Body of pancreas (tissue), 4 donors: Measurements from ENCODE around the gene ANKIB1. TPM values are rescaled to one million over a fixed set of nuclear protein-coding genes. Genes with fewer than 3 reads are reported as not detected.

Source experiments
- ATAC-seq: fragments of 150-250 bp; one replicate; pipeline ENCODE4 v1.9.1; 2016
- DNase-seq, 4 donors: peaks; one replicate each; pipeline ENCODE4 v3.0.0-alpha.2; 2019
- H3K27ac ChIP-seq, 4 donors: fragments of 200-600 bp; sonication (generic); 1 replicate in 3 of 4; 2 replicates in 1 of 4; pipeline versions ENCODE4 v1.5.1 to v1.6.1; 2016 to 2019; ENCODE audit warnings: mild to moderate bottlenecking in 1 of 4, mixed read lengths in 1 of 4, moderate library complexity in 1 of 4
- H3K27me3 ChIP-seq, 2 donors: fragments of 200-600 bp; sonication (generic); one replicate each; pipeline ENCODE4 v1.6.0; 2016; ENCODE audit warnings: mild to moderate bottlenecking in 1 of 2
- H3K36me3 ChIP-seq, 2 donors: fragments of 200-600 bp; sonication (generic); replicated peaks in 1 of 2; 2 replicates each; pipeline ENCODE4 v1.5.1; 2016; ENCODE audit warnings: low read depth in 2 of 2; ENCODE audit not compliant: insufficient read depth in 1 of 2
- H3K4me1 ChIP-seq: fragments of 200-600 bp; sonication (generic); one replicate; pipeline ENCODE4 v1.6.0; 2016
- H3K4me3 ChIP-seq, 2 donors: fragments of 200-600 bp; sonication (generic); 1 replicate in 1 of 2; 2 replicates in 1 of 2; pipeline ENCODE4 v1.5.1; 2016 to 2019
- H3K9me3 ChIP-seq, 3 donors: fragments of 200-600 bp; sonication (generic); 1 replicate in 2 of 3; 2 replicates in 1 of 3; pipeline ENCODE4 v1.5.1; 2016
- CTCF ChIP-seq, 7 experiments: fragments of 450-650 bp in 4 of 7; fragments of 200-600 bp in 3 of 7; sonication (generic) in 3 of 7; IDR thresholded peaks; one replicate each; pipeline ENCODE4 v1.5.1; 2016 to 2019; ENCODE audit warnings: antibody characterized with exemption in 7 of 7
- POLR2A ChIP-seq, 3 donors: fragments of 450-650 bp; IDR thresholded peaks; one replicate each; pipeline ENCODE4 v1.6.1; 2016; ENCODE audit warnings: antibody characterized with exemption in 3 of 3, mild to moderate bottlenecking in 2 of 3
- WGBS, 2 donors: methylation state at CpG; one replicate each; pipeline ENCODE4 v1.1.5; 2017; 5-methylcytosine and 5-hydroxymethylcytosine counted together
- intact Hi-C: fragments of 100-400 bp; cut with DNase I; formaldehyde crosslinking; loops from one replicate; pipeline ENCODE4 v1.15.1; 2023
- total RNA-seq, 2 donors: library from RNA; depleted of rRNA; stranded (reverse); fragments of >200 nt; gene quantifications; one replicate each; pipeline ENCODE4 v1.1.0, GENCODE V29; 2016

Gene ANKIB1
- total RNA-seq, 2 donors from 2014 or later = 20.1 to 33.2 TPM

- DNase-seq = no peak
- H3K27me3 ChIP-seq = no peaks in the 10 kb centered on the region
- intact Hi-C loops = no loop called here
- H3K4me1 ChIP-seq = no peaks in the 10 kb centered on the region
- TF ChIP-seq CTCF (IDR thresholded peaks at IDR 0.05) (no peak), POLR2A (IDR thresholded peaks at IDR 0.05) (no peak)
- H3K27ac ChIP-seq = no peak overlapping the region
- WGBS, 2 donors = 93 to 99% methylated on average over 2 of the region's 2 CpGs
- no peak overlapping the region for H3K4me3 ChIP-seq
- H3K9me3 ChIP-seq = no peaks in the 10 kb centered on the region
- H3K36me3 ChIP-seq = no peaks in the 10 kb centered on the region
- ATAC-seq = no peak
Measured at GRCh38 chr7:92259610-92260247, 14.0 kb downstream of the ANKIB1 start.

GRCh38 chr7:92260248-92260781, 14.5 kb downstream of the ANKIB1 start:
- Histone ChIP-seq H3K9me3 (no peaks in the 10 kb centered on the region), H3K27ac (no peak overlapping the region), H3K4me3 (no peak overlapping the region), H3K27me3 (no peaks in the 10 kb centered on the region), H3K36me3 (no peaks in the 10 kb centered on the region), H3K4me1 (no peaks in the 10 kb centered on the region)
- WGBS, 2 donors = 84 to 88% methylated on average over 7 of the region's 7 CpGs
- DNase-seq = no peak
- intact Hi-C loops = no loop called here
- no peak for ATAC-seq
- TF ChIP-seq CTCF (IDR thresholded peaks at IDR 0.05) (no peak), POLR2A (IDR thresholded peaks at IDR 0.05) (no peak)

- DNase-seq (no peak), ATAC-seq (no peak)
- Histone ChIP-seq H3K36me3 (no peaks in the 10 kb centered on the region), H3K27me3 (no peaks in the 10 kb centered on the region), H3K4me3 (no peak overlapping the region), H3K27ac (no peak overlapping the region), H3K4me1 (no peaks in the 10 kb centered on the region), H3K9me3 (no peaks in the 10 kb centered on the region)
- 84 to 93% methylated on average over 5 of the region's 5 CpGs for whole genome bisulfite sequencing, 2 donors
- intact Hi-C loops = no loop called here
- no peak for TF ChIP-seq POLR2A (IDR thresholded peaks at IDR 0.05)
- TF ChIP-seq CTCF (IDR thresholded peaks at IDR 0.05) = no peak
Measured at GRCh38 chr7:92266415-92267241, 20.9 kb downstream of the ANKIB1 start.

- ATAC-seq (no peak), DNase-seq (no peak)
- Histone ChIP-seq H3K27me3 (no peaks in the 10 kb centered on the region), H3K9me3 (no peaks in the 10 kb centered on the region), H3K27ac (no peak overlapping the region), H3K4me3 (no peak overlapping the region), H3K4me1 (no peaks in the 10 kb centered on the region), H3K36me3 (no peaks in the 10 kb centered on the region)
- TF ChIP-seq POLR2A (IDR thresholded peaks at IDR 0.05) (no peak), CTCF (IDR thresholded peaks at IDR 0.05) (no peak)
- intact Hi-C loops = no loop called here
- 92 to 93% methylated on average over 1 of the region's 1 CpG for WGBS, 2 donors
Measured at GRCh38 chr7:92268921-92269320, 23.1 kb downstream of the ANKIB1 start.
